ENCODE results near the gene LRRC8C.

Gene LRRC8C

GRCh38 chr1:89608319-89608983 is 24.5 kb upstream of the LRRC8C start:
- no peak overlapping the region for H3K4me3 ChIP-seq (ENCODE audit: low read length)
- DNase-seq (ENCODE audit: low read depth) = no peak
- TF ChIP-seq, protein P1, sequence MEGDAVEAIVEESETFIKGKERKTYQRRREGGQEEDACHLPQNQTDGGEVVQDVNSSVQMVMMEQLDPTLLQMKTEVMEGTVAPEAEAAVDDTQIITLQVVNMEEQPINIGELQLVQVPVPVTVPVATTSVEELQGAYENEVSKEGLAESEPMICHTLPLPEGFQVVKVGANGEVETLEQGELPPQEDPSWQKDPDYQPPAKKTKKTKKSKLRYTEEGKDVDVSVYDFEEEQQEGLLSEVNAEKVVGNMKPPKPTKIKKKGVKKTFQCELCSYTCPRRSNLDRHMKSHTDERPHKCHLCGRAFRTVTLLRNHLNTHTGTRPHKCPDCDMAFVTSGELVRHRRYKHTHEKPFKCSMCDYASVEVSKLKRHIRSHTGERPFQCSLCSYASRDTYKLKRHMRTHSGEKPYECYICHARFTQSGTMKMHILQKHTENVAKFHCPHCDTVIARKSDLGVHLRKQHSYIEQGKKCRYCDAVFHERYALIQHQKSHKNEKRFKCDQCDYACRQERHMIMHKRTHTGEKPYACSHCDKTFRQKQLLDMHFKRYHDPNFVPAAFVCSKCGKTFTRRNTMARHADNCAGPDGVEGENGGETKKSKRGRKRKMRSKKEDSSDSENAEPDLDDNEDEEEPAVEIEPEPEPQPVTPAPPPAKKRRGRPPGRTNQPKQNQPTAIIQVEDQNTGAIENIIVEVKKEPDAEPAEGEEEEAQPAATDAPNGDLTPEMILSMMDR (conservative IDR thresholded peaks at IDR 0.05; ENCODE audit: low read length) = no peak

DNA sequence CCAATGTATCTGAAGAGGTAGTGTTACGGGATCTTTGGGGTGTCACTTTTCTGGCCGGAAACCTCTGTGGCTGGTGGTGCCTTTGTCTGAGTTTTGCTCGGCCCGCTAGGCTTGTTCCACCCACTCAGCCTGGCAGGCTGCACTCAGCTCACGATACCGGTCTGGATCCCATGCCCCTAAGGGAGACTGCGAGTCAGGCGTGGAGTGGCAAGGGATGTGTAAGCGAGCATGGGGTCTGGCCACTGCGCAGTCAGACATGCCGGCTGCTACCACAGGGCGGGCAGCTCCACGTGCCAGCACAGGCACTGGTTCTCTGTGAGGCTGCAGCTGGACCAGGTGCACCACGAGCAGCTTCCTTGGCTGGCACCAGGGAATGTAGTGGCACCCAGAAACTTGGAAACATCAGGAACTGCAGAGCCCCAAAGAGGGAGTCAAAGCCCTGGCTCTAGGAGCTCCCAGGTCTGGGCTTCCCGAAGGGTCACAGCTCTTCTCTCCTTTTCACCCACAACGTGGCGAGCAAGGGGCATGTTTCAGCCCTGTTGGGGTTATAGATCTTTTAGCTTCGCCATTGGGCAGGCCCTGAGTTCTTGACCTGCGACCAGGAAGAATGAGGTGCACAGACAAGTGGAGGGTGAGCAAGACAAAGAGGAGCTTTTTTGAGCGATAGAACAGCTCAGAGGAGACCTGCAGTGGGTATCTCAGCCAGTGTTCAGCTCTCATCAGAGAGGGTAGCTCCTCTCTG is 23.8 kb upstream of the LRRC8C start:
- no peak overlapping the region for H3K4me3 ChIP-seq (ENCODE audit: low read length)
- DNase-seq (ENCODE audit: low read depth) = no peak
- TF ChIP-seq, protein P1 (conservative IDR thresholded peaks at IDR 0.05; ENCODE audit: low read length) = no peak

DNA sequence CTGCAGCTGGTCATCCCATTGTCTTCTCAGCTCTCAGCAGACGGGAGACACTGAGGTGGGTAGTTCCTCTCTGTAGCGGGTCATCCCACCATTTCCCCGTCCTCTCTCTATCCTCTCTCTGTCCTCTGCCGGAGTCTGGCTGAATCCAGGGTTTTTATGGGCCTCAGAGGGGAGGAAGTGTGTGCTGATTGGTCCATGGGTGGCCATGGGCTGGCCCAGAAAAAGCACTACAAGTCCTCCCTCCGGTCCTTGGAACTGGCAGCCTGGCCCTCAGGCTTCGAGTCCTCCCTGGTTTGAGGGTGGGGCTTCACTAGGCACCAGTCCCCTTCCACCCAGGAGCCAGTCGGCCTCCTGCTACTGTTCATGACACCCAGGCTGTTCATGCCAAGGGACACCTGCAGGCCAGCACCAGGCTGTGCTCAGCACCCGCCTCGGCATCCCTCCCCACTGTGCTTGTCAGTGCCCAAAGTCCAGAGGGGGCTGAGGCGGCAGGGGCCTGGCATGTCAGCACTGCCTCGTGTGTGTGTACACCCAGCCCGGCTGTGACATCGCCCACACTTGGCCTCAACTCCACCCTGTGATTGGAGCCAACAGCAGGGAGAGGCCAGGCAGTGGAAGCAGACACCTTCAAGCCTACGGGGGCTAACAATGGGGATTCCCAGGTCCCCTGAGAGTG is 23.0 kb upstream of the LRRC8C start:
- no peak for DNase-seq (ENCODE audit: low read depth)
- TF ChIP-seq, protein P1 (conservative IDR thresholded peaks at IDR 0.05; ENCODE audit: low read length) = no peak
- no peak overlapping the region for H3K4me3 ChIP-seq (ENCODE audit: low read length)

GRCh38 chr1:89610457-89611011 is 22.4 kb upstream of the LRRC8C start:
- TF ChIP-seq, protein P1 (conservative IDR thresholded peaks at IDR 0.05; ENCODE audit: low read length) = no peak
- H3K4me3 ChIP-seq (ENCODE audit: low read length) = no peak overlapping the region
- DNase-seq (ENCODE audit: low read depth) = no peak

DNA sequence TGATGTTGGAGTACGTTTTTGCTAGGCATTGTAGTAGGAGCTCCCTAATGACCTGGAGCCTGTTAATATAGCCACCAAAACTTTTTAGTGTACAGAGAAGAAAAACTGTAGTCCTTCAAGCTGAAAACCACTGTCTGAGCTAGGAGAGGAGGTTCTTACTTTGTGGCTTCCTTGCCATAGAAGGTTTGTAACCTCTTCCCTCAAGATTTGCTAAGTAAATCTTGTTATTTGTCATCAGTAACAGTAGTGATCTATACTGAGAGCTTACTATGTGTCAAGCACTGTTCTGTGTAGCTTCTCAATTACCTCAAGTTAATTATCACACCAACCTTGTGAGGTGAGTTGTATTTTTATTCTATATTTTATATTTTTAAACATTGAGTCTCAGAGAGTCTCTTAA is 21.2 kb upstream of the LRRC8C start:
- DNase-seq (ENCODE audit: low read depth) = no peak
- TF ChIP-seq, protein P1 (conservative IDR thresholded peaks at IDR 0.05; ENCODE audit: low read length) = no peak

GRCh38 chr1:89613928-89614327 is 19.0 kb upstream of the LRRC8C start:
- no peak for DNase-seq (ENCODE audit: low read depth)
- TF ChIP-seq, protein P1 (conservative IDR thresholded peaks at IDR 0.05; ENCODE audit: low read length) = no peak
- no peak overlapping the region for H3K4me3 ChIP-seq (ENCODE audit: low read length)

More for the DNA sequence above, 21.2 kb upstream of the LRRC8C start:
- H3K4me3 ChIP-seq (ENCODE audit: low read length) = no peak overlapping the region
